T-helper 1 cell (primary cell): ENCODE data around the gene GGACT.
"Not testable (repeated sequence)": the region's sequence is repeated elsewhere in the genome, so short reads cannot be mapped to it uniquely, and the experiment has no call there.

Experiments used
- DNase-seq, 5 donors: peaks; one replicate each; pipeline ENCODE4 v3.0.0-alpha.2; 2012 to 2020

Gene GGACT

DNA sequence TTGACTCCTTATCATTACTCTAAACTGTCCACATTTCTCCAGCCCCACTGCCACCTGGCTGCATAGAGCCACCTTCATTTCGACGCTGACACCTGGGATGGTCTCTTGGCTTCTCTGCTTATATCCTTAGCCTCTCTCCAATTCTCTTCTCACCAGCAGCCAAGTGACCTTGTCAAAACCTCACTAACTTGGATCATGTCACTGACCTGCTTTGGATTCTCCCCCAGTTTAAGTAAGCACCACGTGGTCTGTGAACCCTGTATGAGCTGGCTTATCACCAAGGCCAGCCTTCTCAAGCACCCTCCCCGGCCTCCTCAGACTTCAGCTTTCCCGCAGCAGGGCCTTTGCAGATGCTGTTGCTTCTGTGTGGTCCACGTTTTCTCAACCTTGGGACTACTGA, 12.3 kb upstream of the GGACT start:
- no peak for DNase-seq

DNA sequence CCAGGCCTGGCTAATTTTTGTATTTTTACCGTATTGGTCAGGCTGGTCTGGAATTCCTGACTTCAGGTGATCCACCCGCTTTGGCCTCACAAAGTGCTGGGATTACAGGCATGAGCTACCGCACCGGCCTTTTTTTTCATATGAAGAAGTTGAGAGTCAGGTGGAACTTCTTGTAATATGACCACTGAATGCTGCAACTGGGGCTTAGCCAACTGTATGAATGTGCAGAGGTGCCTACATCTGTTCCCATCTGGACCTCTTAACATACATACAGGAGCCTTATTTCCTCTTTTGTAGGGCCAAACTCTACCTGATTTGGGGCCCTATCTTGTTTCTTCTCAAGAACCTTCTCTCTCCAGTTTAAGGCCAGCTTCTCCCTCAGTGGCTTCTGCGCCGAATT, 11.9 kb upstream of the GGACT start:
- no peak for DNase-seq

DNA sequence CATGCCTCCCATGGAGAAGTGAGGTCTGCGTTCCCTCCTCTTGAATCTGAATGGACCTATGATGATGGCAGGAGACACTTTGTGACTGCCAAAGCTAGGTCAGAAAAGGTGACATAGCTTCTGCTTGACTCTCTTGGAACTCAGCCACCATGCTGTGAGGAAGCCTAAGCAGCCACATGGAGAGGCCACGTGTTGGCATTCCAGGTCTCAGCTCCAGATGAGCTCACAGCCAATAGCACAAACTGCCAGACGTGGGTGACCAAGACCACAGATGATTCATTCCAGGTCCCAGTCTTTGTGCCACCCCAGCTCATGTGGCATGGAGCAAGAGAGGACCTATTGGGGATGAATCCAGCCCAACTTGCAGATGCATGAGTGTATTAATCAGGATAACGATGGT, 8.7 kb upstream of the GGACT start:
- no peak for DNase-seq

DNA sequence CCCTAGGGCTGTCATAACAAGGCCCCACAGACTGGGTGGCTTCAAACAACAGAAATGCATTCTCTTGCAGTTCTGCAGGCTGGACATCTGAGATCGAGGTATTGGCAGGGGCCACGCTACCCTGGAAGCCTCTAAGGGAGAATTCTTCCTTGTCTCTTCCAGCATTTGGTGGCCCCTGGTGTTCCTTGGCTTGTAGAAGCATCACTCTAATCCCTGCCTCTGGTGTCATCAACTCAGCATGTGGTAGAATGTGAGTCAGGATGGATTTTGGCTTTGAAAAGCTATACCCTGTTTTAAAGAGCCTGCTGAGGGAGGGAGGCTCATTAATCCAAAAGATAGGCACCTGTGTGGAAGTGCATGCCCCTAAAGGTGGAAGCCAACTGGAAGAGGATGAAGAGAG, 7.9 kb upstream of the GGACT start:
- no peak for DNase-seq

DNA sequence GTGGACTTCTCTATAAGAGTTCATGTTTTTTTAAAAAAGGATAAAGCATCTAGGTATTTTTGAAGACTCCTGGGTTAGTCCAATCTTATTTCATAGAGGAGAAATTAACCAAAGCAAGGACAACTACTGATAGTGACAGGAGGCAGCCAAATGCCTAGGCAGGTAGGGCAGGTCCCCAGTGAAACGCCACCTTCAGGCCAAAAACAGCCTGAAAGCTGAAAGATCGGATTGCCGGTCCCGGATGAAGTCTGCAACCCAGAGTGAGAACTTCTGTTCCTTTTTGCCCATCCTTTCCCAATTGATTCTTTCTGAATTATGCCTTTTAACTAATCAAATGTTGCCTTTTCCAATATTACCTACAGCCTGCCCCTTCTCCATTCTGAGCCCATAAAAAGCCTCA, 6.1 kb upstream of the GGACT start:
- DNase-seq, result no peak

DNA sequence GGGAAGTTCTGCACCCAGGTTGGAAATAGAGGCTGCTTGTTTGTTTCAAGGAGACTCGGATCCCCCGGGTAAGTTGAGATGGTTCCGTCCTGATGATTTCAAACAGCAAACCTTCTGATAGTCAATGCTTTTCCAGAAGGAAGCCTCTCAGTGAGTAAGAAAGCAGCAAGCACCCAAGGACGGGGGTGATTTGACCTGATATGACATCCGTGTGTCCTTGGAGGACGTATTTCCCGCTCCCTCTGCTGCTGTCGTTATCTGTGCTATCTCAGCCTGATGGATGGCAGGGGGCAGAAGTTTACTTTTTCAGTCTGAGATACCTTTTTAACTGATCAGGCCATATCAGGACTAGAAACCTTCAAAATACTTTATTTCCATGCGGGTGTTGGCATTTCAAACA, 5.7 kb upstream of the GGACT start:
- DNase-seq, result no peak

DNA sequence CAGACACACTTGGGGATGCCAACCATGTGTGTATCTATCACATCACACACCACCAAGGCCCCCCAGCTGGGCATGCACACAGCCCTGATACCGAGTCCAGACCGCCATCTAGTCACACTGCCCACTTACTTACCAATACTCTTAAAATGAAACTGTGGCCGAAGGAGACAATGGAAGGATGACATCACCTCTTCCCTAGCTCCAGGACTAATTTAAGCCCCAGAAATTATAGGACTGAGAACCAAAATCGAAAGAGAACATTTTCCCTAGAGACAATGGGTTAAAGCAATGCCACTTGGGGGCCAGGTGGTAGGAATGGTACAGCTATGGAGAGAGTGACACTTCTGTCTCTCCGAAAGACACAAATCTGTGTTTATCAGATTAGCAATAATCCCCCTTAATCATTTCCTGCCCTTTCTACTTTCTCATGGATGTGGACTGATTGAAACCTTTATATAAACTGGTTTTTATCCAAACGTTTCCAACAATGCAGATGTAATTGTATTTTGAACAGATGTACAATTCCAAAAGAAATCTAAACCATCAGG, 663 bp upstream of the GGACT start:
- DNase-seq, result no peak

DNA sequence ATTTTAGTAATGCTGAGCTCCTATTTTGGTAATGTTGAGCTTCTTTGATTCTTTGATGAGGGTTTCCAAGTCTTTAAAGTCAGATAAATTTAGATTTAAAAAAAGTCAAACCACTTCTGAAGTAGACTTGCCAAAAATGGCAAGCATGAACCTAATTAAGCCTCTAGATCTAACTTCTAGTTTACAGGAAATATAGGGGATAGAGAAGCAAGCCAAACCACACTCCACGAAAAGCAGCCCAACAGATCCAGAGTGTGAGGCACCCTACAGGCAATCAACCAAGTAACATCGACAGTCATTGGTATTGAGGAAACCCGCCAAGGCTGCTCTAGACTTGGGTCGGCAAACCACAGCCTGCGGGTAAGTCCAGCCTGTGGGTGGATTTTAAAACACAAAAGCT, 3.7 kb downstream of the GGACT start:
- peak in 1 of 5 donors; percentile 40 for DNase-seq

DNA sequence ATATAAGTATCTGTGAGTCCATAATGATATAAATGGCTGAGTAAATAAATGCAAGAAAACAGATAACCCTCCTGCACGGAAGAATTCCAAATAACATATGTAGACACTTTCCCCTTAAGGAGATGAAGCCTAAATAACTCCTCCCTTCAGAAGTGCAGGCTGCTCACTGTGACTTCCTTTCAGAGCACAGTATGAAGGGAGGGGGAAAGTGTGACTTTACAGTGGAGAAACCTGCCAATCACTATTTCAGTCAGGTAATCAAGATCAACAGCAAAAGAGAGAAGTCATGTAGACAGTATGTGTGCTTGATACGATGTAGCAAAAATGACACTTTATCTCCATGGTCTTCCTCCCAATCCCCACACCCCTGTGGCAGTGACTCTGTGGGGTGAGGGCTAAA, 7.1 kb downstream of the GGACT start:
- DNase-seq, result peak in 1 of 5 donors; percentile 36

DNA sequence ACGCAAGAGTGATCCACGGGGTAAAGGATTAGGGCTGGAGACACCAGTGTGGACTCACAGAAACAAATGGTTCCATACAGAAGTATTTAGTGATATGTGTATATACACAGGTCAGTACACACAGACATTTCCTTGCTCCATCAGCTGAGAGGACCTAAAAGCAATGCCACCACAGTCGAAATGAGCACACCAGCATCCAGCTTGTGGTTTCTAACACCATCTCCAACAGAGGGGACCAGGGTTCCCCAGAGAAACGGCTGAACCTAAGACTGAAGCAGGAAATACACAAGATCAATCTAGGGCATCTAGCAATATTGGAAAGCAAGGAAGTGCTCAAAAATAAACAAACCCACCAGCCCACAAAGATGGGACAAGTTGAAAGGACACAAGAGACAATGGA, 7.6 kb downstream of the GGACT start:
- DNase-seq, result no peak

DNA sequence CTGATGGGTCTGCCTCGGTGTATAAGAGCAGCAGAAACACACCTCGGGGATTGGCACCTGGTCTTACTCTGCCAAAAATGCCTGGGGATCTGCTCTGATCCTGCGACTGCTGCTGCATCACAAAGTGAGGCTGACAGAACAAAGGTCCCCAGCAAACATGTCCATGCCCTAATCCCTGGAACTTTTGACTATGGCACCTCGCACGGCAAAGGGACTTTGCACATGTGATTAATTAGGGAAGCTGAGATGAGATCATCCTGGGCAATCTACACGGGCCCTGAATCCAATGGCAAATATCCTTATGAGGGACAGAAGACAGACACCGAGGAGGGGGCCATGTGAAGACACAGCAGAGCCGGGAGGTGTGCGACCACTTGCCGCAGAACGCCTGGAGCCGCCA, 8.5 kb downstream of the GGACT start:
- DNase-seq, result no peak

DNA sequence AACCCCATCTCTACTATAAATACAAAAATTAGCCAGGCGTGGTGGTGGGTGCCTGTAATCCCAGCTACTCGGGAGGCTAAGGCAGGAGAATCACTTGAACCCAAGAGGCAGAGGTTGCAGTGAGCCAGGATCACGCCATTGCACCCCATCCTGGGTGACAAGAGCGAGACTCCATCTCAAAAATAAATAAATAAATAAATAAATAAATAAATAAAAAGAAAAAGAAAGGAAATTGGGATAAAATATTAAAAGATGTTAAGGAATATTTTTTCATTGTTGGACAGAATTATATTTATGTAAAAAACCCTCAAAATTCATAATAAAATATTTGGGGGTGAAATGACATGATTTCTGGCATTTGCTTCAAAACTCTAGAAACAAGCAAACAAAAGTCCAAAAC, 11.3 kb downstream of the GGACT start:
- not testable (repeated sequence) for DNase-seq

DNA sequence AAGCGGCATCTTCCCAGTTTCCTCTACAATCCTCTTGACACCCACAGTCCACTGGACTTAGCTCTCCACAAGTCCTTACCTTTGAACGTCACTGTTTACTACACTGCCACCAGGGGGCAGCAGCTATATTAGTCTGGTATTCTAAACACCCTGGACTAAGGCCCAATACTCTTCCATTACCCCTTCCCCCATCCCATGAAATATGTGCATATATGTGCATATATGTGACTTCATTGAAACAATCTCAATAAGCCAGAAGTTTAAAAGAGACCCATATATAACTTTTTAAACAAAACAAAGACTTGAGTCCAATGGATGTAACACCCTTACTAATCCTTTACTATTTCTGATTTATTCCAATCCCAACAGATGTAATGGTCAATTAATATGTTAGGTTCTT, 15.5 kb downstream of the GGACT start:
- peak; percentile 36 to 76 (median 63) for DNase-seq

DNA sequence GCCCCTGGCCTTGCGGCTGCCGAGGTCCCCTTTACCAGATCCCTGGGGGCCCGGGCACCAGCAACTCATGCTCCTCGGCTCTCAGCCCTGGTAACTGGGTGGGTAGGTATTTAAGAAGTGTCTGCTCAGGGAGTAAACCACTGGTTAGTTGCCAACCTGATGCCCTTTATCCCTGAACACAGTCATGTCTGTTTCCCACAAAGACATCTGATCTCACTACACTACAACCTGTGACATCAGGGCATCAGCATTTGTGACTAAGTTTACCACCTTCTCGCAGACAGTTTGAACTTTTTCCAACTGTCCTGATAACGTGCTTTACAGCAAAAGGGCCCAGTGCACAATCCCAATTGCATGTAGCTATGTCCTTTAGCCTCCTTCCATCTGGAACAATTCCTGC, 22.0 kb downstream of the GGACT start:
- no peak for DNase-seq

DNA sequence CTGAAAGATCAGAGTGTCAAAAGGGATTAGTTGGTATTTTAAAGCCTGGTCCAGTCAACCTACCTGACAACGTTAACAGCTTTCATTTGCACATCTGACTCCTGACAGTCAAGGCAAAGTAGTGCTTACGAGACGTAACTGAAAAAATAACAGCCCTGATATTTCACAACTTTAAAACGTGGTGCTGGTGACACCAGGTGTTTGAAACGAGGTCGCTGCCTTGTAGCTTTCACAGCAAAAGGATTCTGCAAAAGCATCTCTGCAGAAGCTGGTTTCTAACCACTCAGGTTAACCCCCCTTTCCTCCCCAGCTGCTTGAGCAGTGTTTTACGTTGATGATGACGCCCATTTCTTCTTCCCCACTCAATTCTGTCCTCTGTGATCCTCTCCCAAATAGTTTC, 23.3 kb downstream of the GGACT start:
- no peak for DNase-seq

DNA sequence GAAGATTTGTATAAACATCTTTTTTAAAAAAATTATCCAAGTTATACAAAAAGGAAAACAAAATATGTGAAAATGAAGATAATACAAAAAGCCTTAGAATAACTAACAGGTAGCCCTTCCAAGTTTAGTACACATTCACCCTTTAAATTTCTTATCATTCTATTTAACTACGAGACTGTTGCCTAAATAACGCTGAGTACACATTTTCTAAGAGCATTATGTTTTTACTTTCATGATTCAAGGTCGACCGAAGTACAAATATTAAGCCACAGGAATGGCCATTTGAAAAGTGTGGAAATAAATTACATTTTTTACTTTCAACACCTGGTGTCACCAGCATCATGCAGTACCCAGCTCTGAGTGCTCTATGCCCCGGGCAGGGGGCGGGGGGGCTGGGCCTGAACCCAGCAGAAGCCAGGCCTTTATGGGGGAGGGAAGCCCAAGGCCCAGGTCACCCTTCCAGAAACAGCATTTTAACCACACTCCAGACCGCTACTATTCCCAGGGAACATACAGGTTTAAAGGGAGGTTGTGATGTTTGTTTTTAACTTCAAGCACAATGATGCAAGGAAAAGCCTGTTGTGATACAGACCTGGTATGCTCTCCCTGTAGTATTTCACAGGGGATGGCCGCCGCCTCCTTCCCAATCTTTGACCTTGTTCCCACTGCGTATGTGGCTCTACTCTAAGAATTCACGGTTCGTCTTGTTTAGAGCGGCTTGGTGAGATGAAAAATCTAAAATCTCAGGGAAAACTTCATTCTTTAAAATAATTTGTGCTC, 24.0 kb downstream of the GGACT start:
- no peak for DNase-seq

DNA sequence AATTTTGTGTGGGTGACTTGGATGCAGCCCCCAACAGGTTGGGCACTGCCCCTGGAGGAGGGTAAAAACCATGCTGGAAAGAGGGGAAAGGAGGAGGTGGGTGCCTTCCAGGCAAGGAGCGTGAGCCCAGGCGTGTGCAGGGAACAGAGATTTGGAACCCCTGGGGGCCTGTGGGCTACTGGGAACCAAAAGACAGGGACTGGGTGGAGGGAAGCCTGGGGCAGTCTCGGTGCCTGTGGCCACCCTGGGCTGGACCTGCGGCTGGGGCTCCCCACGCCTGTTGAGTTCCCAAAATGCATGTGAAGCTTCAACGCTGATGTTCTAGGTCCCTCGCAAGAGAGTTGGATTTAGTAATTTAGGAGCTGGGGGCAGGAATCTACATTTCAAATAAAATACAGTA, 24.8 kb downstream of the GGACT start:
- no peak for DNase-seq

DNA sequence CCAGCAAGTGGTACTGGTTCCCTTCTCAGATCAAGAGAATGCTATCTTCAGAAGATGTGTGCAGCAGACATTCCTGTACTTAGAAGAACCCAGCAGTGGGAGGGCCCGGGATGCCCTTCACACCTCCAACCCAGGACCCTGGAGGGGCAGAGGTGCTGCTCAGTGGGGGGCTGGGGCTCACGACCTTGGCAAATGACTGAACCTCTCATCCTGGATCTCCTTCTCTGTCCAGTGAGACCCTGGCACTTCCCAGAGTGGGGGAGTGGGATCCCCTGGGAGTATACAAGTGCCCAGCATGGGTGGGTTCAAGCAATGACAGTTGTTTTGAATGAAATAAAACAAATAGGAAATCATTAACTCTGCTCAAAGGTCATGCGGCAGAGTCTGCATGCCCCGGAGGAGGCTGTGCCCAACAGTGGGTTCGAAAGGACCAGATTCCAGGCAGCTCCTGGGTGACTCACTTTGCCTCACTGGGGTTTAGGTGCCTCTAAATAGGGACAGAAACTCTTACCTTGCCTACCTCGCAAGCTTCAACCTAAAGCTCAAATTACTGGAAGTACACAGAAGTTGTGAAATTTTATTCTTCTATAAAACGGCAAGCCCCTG, 26.9 kb downstream of the GGACT start:
- DNase-seq, result no peak

DNA sequence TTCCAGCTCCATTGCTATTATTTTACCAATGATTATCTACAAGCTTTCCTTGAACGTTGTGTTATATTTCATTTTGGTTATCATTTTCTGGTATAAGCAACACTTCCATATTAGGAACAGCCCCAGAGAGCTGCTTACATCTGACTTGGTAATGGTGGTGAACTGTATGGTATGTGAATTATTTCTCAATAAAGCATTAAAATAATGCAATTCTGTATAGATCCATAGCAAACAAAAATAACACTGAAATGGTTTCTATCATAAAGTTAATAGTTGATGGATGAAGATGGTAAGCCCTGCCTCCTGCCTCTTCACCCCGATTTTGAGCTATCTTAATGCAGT, 27.5 kb downstream of the GGACT start:
- no peak for DNase-seq

DNA sequence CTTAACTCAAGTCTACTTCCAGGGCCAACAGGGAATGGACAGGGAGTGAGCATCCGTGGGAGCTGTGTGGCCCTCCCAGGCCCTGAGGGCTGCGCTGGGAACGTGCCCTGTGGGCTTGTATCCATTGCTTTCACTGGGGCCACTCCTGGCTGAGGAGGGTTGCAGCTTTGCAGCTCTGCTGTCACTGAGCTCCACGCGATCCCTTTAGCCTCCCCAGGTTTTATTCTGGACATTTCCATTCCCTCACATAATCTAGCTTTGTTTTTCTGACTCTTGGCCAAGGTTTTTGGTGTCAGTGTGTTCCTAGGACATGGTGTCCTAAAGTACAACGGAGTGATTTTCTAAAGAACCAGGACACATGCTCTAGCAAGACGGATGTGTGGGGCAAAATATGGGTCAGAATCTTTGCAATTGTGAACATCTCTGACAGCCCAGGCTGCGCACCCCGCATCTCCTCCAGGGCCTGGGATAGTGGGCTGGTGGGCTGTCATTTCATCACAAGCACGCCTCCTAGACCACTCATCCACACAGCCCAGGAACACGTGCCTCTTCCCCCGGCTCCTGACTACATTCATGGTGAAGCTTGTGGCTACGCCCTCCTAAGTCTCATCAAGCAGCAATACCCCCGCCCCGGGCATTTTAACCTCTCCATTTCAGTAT, 28.0 kb downstream of the GGACT start:
- DNase-seq, result no peak

DNA sequence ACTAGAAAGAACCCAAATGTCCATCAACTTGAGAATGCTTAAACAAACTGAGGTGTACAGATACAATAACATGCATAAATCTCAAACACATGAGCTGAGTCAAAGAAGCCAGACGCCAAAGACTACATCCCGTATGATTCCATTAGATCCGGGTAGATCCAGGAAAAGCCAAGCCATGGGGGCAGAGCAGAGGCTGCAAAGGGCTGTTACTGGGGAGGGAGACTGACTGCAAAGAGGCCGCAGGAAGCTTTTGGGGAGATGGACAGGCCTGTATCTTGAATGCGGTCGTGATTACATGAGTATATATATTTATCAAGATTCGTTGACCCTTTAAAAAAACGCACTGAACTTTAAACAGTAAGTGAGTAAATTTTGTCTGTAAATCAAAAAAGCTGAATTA, 28.7 kb downstream of the GGACT start:
- no peak for DNase-seq

DNA sequence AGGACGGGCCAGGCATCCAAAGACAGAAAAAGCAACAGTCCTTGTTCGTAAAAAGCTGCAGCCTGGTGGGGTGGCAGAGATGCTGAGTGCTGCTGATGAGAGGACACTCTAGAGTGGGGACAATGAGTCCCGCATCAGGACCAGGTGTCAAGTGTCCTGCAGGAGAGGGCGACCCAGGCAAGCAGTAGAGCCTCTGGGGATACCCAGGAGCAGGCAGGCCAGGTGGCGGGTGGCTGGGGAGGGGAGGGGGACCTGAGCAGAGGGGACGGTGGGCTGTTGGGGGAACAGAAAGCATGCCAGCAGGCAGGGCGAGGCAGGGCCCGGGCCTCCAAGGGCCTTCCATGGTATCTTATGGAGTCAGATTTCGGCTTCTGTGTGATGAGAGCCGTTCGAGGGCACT, 35.8 kb downstream of the GGACT start:
- no peak for DNase-seq

DNA sequence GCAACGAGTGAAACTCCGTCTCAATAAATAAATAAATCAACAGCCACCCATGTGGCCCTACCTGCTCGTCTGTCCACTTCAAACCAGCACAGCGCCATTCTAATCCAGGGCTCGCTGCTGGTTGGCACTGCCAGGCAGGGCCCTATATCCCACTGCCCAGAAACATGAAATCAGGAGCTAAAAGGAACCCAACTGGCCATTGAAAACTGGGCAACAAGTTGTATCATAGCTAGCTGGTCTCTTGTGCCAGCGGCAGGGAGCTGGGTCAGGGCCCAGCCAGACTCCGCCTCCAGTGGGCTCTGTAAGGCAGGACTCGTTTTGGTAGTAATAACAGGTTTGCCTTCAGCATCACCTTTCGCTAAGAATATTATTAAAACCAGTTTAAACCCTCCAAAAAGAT, 39.3 kb downstream of the GGACT start:
- DNase-seq, result no peak

DNA sequence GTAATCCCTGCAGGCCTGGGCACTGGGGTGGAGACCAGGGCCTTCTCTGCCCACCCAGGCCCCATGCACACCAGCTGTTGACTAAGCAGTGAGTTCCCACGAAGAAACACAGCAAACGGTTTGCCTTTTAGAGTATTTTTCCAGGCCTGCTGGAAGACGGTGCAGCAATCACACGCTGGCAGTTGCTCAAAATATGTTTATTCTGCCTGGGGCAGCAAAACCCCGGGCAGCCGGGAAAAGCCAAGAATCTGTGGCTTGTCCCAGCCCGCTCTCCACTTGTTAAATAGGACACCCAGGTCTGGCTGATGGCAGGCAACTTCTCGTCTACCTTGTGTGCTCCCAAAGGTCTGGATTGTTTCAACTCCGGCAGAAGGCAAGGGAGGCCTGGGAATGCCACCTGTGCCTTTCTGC, 40.8 kb downstream of the GGACT start:
- DNase-seq, result no peak
